ENCODE data around the gene FIP1L1.

Gene FIP1L1

DNA sequence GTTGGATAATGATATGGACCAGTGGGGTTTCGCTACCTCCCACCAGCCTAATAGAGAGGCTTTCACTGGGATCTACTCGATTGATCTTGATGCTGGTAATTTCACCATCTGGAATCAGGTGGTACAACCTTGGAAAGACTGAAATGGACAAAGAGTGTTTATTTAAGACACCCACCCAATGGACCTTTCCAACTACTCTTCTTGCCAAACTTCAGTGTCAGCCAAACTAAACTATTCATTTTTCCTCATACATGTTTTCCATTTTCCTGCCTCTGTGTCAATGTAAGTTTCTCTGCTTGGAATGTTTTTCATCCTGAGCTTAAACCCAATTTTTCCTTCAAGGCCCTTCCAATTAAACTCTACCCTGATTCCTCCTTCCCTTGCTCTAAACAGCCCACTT is 121.3 kb downstream of the FIP1L1 start:
- H3K4me2 ChIP-seq: no peak overlapping the region
- H3K36me3 ChIP-seq (ENCODE audit: insufficient read depth): no peaks in the 10 kb centered on the region
- H2AFZ ChIP-seq (ENCODE audit: low read depth): no peak overlapping the region
- H3K9ac ChIP-seq: no peak overlapping the region
- no peak overlapping the region for H3K27ac ChIP-seq
- H3K4me1 ChIP-seq (ENCODE audit: low read depth, poor library complexity, severe bottlenecking): no peaks in the 10 kb centered on the region
- H3K79me2 ChIP-seq (ENCODE audit: insufficient read depth, low read depth): no peaks in the 10 kb centered on the region
- H3K4me3 ChIP-seq (IDR thresholded peaks at IDR 0.05; ENCODE audit: insufficient read depth, low read depth, low read length): no peak overlapping the region
- H3K27me3 ChIP-seq (ENCODE audit: insufficient read depth, low read depth): no peaks in the 10 kb centered on the region
- TF ChIP-seq, protein P1, sequence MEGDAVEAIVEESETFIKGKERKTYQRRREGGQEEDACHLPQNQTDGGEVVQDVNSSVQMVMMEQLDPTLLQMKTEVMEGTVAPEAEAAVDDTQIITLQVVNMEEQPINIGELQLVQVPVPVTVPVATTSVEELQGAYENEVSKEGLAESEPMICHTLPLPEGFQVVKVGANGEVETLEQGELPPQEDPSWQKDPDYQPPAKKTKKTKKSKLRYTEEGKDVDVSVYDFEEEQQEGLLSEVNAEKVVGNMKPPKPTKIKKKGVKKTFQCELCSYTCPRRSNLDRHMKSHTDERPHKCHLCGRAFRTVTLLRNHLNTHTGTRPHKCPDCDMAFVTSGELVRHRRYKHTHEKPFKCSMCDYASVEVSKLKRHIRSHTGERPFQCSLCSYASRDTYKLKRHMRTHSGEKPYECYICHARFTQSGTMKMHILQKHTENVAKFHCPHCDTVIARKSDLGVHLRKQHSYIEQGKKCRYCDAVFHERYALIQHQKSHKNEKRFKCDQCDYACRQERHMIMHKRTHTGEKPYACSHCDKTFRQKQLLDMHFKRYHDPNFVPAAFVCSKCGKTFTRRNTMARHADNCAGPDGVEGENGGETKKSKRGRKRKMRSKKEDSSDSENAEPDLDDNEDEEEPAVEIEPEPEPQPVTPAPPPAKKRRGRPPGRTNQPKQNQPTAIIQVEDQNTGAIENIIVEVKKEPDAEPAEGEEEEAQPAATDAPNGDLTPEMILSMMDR (conservative IDR thresholded peaks at IDR 0.05; ENCODE audit: low read depth, low read length): no peak
- H4K20me1 ChIP-seq (ENCODE audit: insufficient read depth): no peaks in the 10 kb centered on the region

GRCh38 chr4:53499791-53500190 is 122.3 kb downstream of the FIP1L1 start:
- Histone ChIP-seq H2AFZ (ENCODE audit: low read depth) (no peak overlapping the region), H4K20me1 (ENCODE audit: insufficient read depth) (no peaks in the 10 kb centered on the region), H3K4me1 (ENCODE audit: low read depth, poor library complexity, severe bottlenecking) (no peaks in the 10 kb centered on the region), H3K27me3 (ENCODE audit: insufficient read depth, low read depth) (no peaks in the 10 kb centered on the region), H3K36me3 (ENCODE audit: insufficient read depth) (no peaks in the 10 kb centered on the region), H3K4me2 (no peak overlapping the region), H3K27ac (no peak overlapping the region), H3K9ac (no peak overlapping the region), H3K4me3 (IDR thresholded peaks at IDR 0.05; ENCODE audit: insufficient read depth, low read depth, low read length) (no peak overlapping the region), H3K79me2 (ENCODE audit: insufficient read depth, low read depth) (no peaks in the 10 kb centered on the region)
- TF ChIP-seq, protein P1 (conservative IDR thresholded peaks at IDR 0.05; ENCODE audit: low read depth, low read length): no peak

- no peak overlapping the region for H3K4me3 ChIP-seq (IDR thresholded peaks at IDR 0.05; ENCODE audit: insufficient read depth, low read depth, low read length)
- no peak overlapping the region for H3K9ac ChIP-seq
- H3K36me3 ChIP-seq (ENCODE audit: insufficient read depth): no peaks in the 10 kb centered on the region
- no peaks in the 10 kb centered on the region for H3K79me2 ChIP-seq (ENCODE audit: insufficient read depth, low read depth)
- H2AFZ ChIP-seq (ENCODE audit: low read depth): no peak overlapping the region
- H3K27me3 ChIP-seq (ENCODE audit: insufficient read depth, low read depth): no peaks in the 10 kb centered on the region
- TF ChIP-seq, protein P1 (conservative IDR thresholded peaks at IDR 0.05; ENCODE audit: low read depth, low read length): no peak
- no peaks in the 10 kb centered on the region for H3K4me1 ChIP-seq (ENCODE audit: low read depth, poor library complexity, severe bottlenecking)
- no peaks in the 10 kb centered on the region for H4K20me1 ChIP-seq (ENCODE audit: insufficient read depth)
- no peak overlapping the region for H3K4me2 ChIP-seq
- H3K27ac ChIP-seq: no peak overlapping the region
Observed at GRCh38 chr4:53500546-53500945, 123.1 kb downstream of the FIP1L1 start.

- Histone ChIP-seq H2AFZ (ENCODE audit: low read depth) (no peak overlapping the region), H3K4me3 (IDR thresholded peaks at IDR 0.05; ENCODE audit: insufficient read depth, low read depth, low read length) (no peak overlapping the region), H3K4me1 (ENCODE audit: low read depth, poor library complexity, severe bottlenecking) (no peaks in the 10 kb centered on the region), H3K36me3 (ENCODE audit: insufficient read depth) (no peaks in the 10 kb centered on the region), H4K20me1 (ENCODE audit: insufficient read depth) (no peaks in the 10 kb centered on the region), H3K9ac (no peak overlapping the region), H3K27ac (no peak overlapping the region), H3K27me3 (ENCODE audit: insufficient read depth, low read depth) (no peaks in the 10 kb centered on the region), H3K79me2 (ENCODE audit: insufficient read depth, low read depth) (no peaks in the 10 kb centered on the region), H3K4me2 (no peak overlapping the region)
- TF ChIP-seq, protein P1 (conservative IDR thresholded peaks at IDR 0.05; ENCODE audit: low read depth, low read length): no peak
Observed at GRCh38 chr4:53501561-53501960, 124.1 kb downstream of the FIP1L1 start.

Data from KMS-11 (cell line).